Neural cell (in vitro differentiated cells): ENCODE data around the gene OOSP2.

ENCODE experiments used
- CTCF ChIP-seq: fragments of 450-650 bp; IDR thresholded peaks from 2 replicates; pipeline ENCODE4 v1.5.1; 2014; ENCODE audit warnings: antibody characterized with exemption, mild to moderate bottlenecking, moderate library complexity; ENCODE audit not compliant: poor library complexity, severe bottlenecking
- EP300 ChIP-seq: fragments of 450-650 bp; conservative IDR thresholded peaks from 2 replicates; pipeline ENCODE4 v1.6.1; 2014; ENCODE audit warnings: antibody characterized with exemption, mild to moderate bottlenecking, moderate library complexity; ENCODE audit not compliant: poor library complexity, severe bottlenecking
- EZH2 ChIP-seq: fragments of 200-600, 300-800 bp; shearing (Covaris generic), sonication (generic); IDR thresholded peaks from 2 replicates; pipeline ENCODE4 v1.6.1; 2014; ENCODE audit warnings: antibody characterized with exemption, low read length, borderline replicate concordance, mild to moderate bottlenecking; ENCODE audit not compliant: insufficient read depth, poor library complexity, severe bottlenecking
- MXI1 ChIP-seq: fragments of 450-650 bp; conservative IDR thresholded peaks from 2 replicates; pipeline ENCODE4 v1.6.1; 2014; ENCODE audit warnings: antibody characterized with exemption, mild to moderate bottlenecking; ENCODE audit not compliant: poor library complexity, severe bottlenecking
- POLR2AphosphoS5 ChIP-seq: IDR thresholded peaks from 2 replicates; pipeline ENCODE4 v1.6.1; 2012
- RAD21 ChIP-seq: fragments of 450-650 bp; conservative IDR thresholded peaks from 2 replicates; pipeline ENCODE4 v1.6.1; 2014; ENCODE audit warnings: antibody characterized with exemption, mild to moderate bottlenecking, moderate library complexity
- SMC3 ChIP-seq: fragments of 450-650 bp; conservative IDR thresholded peaks from 2 replicates; pipeline ENCODE4 v1.6.1; 2014; ENCODE audit warnings: antibody characterized with exemption, mild to moderate bottlenecking, moderate library complexity; ENCODE audit not compliant: poor library complexity
- TAF1 ChIP-seq: IDR thresholded peaks from 2 replicates; pipeline ENCODE4 v1.6.1; 2012; ENCODE audit warnings: low read depth
- TF ChIP-seq, protein P1 (sequence below): IDR thresholded peaks from 2 replicates; pipeline ENCODE4 v1.6.1; 2012; ENCODE audit warnings: borderline replicate concordance

DNA sequence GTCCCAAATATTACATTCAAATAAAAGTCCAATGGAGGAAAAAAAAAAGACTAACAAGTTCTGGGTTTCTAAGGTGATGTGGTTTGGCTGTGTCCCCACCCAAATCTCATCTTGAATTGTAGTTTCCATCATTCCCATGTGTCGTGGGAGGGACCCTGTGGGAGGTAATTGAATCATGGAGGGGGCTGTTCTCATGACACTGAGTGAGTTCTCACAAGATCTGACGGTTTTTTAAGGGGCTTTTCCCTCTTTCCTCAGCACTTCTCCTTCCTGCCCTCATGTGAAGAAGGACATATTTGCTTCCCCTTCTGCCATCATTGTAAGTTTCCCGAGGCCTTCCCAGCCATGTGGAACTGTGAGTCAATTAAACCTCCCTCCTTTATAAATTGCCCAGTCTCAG lies 40.3 kb downstream of the OOSP2 start:
- no peak for TF ChIP-seq CTCF
- TF ChIP-seq POLR2AphosphoS5 = no peak
- no peak for TF ChIP-seq EZH2
- TF ChIP-seq MXI1 = no peak
- no peak for TF ChIP-seq EP300
- TF ChIP-seq RAD21 = no peak
- no peak for TF ChIP-seq SMC3
- TF ChIP-seq, protein P1, sequence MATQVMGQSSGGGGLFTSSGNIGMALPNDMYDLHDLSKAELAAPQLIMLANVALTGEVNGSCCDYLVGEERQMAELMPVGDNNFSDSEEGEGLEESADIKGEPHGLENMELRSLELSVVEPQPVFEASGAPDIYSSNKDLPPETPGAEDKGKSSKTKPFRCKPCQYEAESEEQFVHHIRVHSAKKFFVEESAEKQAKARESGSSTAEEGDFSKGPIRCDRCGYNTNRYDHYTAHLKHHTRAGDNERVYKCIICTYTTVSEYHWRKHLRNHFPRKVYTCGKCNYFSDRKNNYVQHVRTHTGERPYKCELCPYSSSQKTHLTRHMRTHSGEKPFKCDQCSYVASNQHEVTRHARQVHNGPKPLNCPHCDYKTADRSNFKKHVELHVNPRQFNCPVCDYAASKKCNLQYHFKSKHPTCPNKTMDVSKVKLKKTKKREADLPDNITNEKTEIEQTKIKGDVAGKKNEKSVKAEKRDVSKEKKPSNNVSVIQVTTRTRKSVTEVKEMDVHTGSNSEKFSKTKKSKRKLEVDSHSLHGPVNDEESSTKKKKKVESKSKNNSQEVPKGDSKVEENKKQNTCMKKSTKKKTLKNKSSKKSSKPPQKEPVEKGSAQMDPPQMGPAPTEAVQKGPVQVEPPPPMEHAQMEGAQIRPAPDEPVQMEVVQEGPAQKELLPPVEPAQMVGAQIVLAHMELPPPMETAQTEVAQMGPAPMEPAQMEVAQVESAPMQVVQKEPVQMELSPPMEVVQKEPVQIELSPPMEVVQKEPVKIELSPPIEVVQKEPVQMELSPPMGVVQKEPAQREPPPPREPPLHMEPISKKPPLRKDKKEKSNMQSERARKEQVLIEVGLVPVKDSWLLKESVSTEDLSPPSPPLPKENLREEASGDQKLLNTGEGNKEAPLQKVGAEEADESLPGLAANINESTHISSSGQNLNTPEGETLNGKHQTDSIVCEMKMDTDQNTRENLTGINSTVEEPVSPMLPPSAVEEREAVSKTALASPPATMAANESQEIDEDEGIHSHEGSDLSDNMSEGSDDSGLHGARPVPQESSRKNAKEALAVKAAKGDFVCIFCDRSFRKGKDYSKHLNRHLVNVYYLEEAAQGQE = no peak
- TF ChIP-seq TAF1 = no peak
